ENCODE measurements around the gene SNRPA. TPM values are rescaled to one million over a fixed set of nuclear protein-coding genes. Genes with fewer than 3 reads are reported as not detected.

SNRPA gene
- total and polyA plus RNA-seq, 2 of the 13 experiments (the other 11 are each of a cell fraction or from before 2014, with no cell fraction given): 59.6 to 162 TPM

DNA sequence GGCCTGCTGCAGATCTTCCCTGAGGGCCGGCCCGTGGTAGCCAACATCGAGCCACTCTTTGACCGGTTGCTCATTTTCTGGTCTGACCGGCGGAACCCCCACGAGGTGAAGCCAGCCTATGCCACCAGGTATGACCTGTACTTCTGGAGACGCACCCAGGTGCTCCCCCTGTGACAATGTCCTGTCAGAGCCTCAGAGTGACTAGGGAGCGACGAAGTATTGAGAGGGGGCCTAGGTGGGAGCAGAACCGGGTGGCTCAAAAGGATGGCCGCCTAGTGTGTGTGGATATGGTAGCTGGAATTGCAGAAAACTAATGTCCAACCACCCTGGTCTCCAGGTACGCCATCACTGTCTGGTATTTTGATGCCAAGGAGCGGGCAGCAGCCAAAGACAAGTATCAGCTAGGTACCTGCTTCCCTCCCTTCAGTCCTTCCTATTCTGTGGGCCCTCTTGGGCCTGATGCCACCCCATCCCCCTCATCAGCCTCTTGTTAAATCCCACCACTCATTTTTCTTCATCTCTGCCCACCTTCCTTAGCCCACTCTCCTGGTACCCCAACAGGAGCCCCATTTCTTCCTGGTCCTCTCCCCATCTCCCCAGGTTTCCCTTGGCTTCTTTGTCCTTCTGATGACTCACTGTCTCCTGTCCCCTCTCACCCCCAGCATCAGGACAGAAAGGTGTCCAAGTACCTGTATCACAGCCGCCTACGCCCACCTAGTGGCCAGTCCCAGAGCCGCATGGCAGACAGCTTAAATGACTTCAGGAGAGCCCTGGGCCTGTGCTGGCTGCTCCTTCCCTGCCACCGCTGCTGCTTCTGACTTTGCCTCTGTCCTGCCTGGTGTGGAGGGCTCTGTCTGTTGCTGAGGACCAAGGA, 56.4 kb downstream of the SNRPA start:
- ChIA-PET CTCF (ENCODE audit: low intra/inter-chr PET ratio, low total read pairs) (interaction anchor here (0.7 to 1.1 kb wide), 3 partner anchors 63 to 144 kb away, joined by 3 to 4 read pairs (median 4); no protein-coding TSS in a partner anchor), POLR2A (interaction anchor here (0.6 to 3.1 kb wide), 7 partner anchors 9 to 606 kb away, joined by 3 to 21 read pairs (median 7); partner anchors contain the start of genes ACTMAP, EGLN2, RAB4B and SNRPA)
- Histone ChIP-seq H3K9me3 (ENCODE audit: low read length) (no peaks in the 10 kb centered on the region), H3K4me1 (ENCODE audit: insufficient read depth, low read length) (peaks cover 27% of the 10 kb centered on the region), H3K79me2 (ENCODE audit: insufficient read depth, low read length) (peaks cover 9% of the 10 kb centered on the region), H3K9ac (ENCODE audit: insufficient read depth, low read depth, low read length) (no peak overlapping the region), H3K27me3 (ENCODE audit: control insufficient read depth in 1 of 2, insufficient read depth in 2 of 2, low read length in 2 of 2) (no peaks in the 10 kb centered on the region; a peak in 1 of 5 replicates), H3K4me3 (replicated peaks in 1 of 3; ENCODE audit: insufficient read depth in 1 of 3, low read depth in 2 of 3, low read length in 3 of 3) (no peak overlapping the region), H3K4me2 (ENCODE audit: low read depth, low read length) (no peak overlapping the region), H4K20me1 (ENCODE audit: insufficient read depth, low read length) (peaks cover 11% of the 10 kb centered on the region; the same call in 1 of the 2 replicates), H3K27ac (ENCODE audit: extremely low read length, insufficient read depth, low read length) (no peak overlapping the region), H3K36me3 (replicated peaks in 1 of 2; ENCODE audit: control insufficient read depth in 1 of 2, insufficient read depth in 2 of 2, low read length in 2 of 2) (peaks cover 13 to 29% of the 10 kb centered on the region in 2 experiments; a peak in 4 of 5 replicates), H2AFZ (ENCODE audit: low read length) (no peak overlapping the region)
- in situ Hi-C loops (cut with HindIII; ENCODE audit: extremely low pct_ligation_motif_present, low pct_unique_long_range_greater_than_20kb): loop anchor here (5.0 kb wide), 2 partner anchors 55 to 145 kb away; partner anchors contain the start of genes ACTMAP and SNRPA
- WGBS (ENCODE audit: low lambda C conversion rate): 84% methylated on average over 10 of the region's 18 CpGs
- ATAC-seq (peak; percentile 57), FAIRE-seq (no peak), DNase-seq (ENCODE audit: low spot score) (peak; percentile 49)
- intact Hi-C loops (cut with micrococcal nuclease; ENCODE audit: unreplicated experiment): loop anchor here (2.0 to 5.0 kb wide), 3 partner anchors 63 to 145 kb away; partner anchors contain the start of genes COQ8B and ITPKC
- BruUV-seq (replicated peaks): no TSS peak
- TF ChIP-seq ZNF747 (CRISPR knock-in tag; IDR thresholded peaks at IDR 0.05; ENCODE audit: borderline replicate concordance) (0 out of 2 replicates have a peak, but pooled peaks have one; percentile 38), ZNF713 (CRISPR knock-in tag; IDR thresholded peaks at IDR 0.05) (no peak), ZEB1 (IDR thresholded peaks at IDR 0.05; ENCODE audit: insufficient replicate concordance, low read depth) (no peak), SMAD3 (CRISPR knock-in tag; IDR thresholded peaks at IDR 0.05) (no peak), ZNF746 (CRISPR knock-in tag; IDR thresholded peaks at IDR 0.05) (no peak), FOXM1 (CRISPR knock-in tag; IDR thresholded peaks at IDR 0.05) (no peak), HOXA9 (CRISPR knock-in tag; IDR thresholded peaks at IDR 0.05; ENCODE audit: borderline replicate concordance) (no peak), SNAI1 (CRISPR knock-in tag; IDR thresholded peaks at IDR 0.05; ENCODE audit: borderline replicate concordance) (no peak), STAG1 (CRISPR knock-in tag; IDR thresholded peaks at IDR 0.05) (peak; percentile 68), TEAD3 (CRISPR knock-in tag; optimal IDR thresholded peaks at IDR 0.05; ENCODE audit: borderline replicate concordance) (no peak), ZNF839 (CRISPR knock-in tag; IDR thresholded peaks at IDR 0.05; ENCODE audit: borderline replicate concordance) (no peak)
- TF ChIP-seq, protein P1, sequence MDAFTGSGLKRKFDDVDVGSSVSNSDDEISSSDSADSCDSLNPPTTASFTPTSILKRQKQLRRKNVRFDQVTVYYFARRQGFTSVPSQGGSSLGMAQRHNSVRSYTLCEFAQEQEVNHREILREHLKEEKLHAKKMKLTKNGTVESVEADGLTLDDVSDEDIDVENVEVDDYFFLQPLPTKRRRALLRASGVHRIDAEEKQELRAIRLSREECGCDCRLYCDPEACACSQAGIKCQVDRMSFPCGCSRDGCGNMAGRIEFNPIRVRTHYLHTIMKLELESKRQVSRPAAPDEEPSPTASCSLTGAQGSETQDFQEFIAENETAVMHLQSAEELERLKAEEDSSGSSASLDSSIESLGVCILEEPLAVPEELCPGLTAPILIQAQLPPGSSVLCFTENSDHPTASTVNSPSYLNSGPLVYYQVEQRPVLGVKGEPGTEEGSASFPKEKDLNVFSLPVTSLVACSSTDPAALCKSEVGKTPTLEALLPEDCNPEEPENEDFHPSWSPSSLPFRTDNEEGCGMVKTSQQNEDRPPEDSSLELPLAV (CRISPR knock-in tag; conservative IDR thresholded peaks at IDR 0.05; ENCODE audit: low read depth): no peak
- TF ChIP-seq, protein P2, sequence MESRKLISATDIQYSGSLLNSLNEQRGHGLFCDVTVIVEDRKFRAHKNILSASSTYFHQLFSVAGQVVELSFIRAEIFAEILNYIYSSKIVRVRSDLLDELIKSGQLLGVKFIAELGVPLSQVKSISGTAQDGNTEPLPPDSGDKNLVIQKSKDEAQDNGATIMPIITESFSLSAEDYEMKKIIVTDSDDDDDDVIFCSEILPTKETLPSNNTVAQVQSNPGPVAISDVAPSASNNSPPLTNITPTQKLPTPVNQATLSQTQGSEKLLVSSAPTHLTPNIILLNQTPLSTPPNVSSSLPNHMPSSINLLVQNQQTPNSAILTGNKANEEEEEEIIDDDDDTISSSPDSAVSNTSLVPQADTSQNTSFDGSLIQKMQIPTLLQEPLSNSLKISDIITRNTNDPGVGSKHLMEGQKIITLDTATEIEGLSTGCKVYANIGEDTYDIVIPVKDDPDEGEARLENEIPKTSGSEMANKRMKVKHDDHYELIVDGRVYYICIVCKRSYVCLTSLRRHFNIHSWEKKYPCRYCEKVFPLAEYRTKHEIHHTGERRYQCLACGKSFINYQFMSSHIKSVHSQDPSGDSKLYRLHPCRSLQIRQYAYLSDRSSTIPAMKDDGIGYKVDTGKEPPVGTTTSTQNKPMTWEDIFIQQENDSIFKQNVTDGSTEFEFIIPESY (CRISPR knock-in tag; IDR thresholded peaks at IDR 0.05): peak; percentile 92
- TF ChIP-seq, protein P3, sequence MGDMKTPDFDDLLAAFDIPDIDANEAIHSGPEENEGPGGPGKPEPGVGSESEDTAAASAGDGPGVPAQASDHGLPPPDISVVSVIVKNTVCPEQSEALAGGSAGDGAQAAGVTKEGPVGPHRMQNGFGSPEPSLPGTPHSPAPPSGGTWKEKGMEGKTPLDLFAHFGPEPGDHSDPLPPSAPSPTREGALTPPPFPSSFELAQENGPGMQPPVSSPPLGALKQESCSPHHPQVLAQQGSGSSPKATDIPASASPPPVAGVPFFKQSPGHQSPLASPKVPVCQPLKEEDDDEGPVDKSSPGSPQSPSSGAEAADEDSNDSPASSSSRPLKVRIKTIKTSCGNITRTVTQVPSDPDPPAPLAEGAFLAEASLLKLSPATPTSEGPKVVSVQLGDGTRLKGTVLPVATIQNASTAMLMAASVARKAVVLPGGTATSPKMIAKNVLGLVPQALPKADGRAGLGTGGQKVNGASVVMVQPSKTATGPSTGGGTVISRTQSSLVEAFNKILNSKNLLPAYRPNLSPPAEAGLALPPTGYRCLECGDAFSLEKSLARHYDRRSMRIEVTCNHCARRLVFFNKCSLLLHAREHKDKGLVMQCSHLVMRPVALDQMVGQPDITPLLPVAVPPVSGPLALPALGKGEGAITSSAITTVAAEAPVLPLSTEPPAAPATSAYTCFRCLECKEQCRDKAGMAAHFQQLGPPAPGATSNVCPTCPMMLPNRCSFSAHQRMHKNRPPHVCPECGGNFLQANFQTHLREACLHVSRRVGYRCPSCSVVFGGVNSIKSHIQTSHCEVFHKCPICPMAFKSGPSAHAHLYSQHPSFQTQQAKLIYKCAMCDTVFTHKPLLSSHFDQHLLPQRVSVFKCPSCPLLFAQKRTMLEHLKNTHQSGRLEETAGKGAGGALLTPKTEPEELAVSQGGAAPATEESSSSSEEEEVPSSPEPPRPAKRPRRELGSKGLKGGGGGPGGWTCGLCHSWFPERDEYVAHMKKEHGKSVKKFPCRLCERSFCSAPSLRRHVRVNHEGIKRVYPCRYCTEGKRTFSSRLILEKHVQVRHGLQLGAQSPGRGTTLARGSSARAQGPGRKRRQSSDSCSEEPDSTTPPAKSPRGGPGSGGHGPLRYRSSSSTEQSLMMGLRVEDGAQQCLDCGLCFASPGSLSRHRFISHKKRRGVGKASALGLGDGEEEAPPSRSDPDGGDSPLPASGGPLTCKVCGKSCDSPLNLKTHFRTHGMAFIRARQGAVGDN (CRISPR knock-in tag; IDR thresholded peaks at IDR 0.05): peak; percentile 11; the same call in 1 of the 2 replicates

Data from HepG2 (cell line).